H1 (cell line): ENCODE measurements around the gene TIAM2. TPM values are rescaled to one million over a fixed set of nuclear protein-coding genes. Genes with fewer than 3 reads are reported as not detected.

ENCODE experiments used
- CTCF ChIA-PET: fragments of 300-600 bp; sonication (Branson Sonifier 250); formaldehyde crosslinking; loops from one replicate; lab custom pipeline; 2021; ENCODE audit not compliant: partially characterized antibody; lab: Charles Lee
- POLR2A ChIA-PET: fragments of 300-600 bp; sonication (Branson Sonifier 250); formaldehyde crosslinking; loops from one replicate; lab custom pipeline; 2021; ENCODE audit warnings: inconsistent platforms; ENCODE audit not compliant: partially characterized antibody; lab: Charles Lee
- DNase-seq, 2 experiments: peaks; one replicate each; pipeline versions ENCODE4 v3.0.0 to v3.0.0-alpha.2; 2010 to 2022; ENCODE audit warnings: low spot score in 2 of 2, low read depth in 1 of 2, mixed read lengths in 1 of 2
- FAIRE-seq: peaks from 2 replicates; lab custom pipeline; 2011; peaks lifted over from hg19 to GRCh38; lab: Jason Lieb, UNC
- H2AFZ ChIP-seq: 2 replicates; pipeline ENCODE4 v1.8.1; 2012; ENCODE audit warnings: low read length, inconsistent platforms
- H2AK5ac ChIP-seq: 2 replicates; pipeline ENCODE4 v1.6.1; 2013; ENCODE audit warnings: low read depth, low read length
- H2BK120ac ChIP-seq: replicated peaks from 2 replicates; pipeline ENCODE3; 2013; ENCODE audit warnings: low read depth, low read length, inconsistent platforms
- H2BK12ac ChIP-seq: 2 replicates; pipeline ENCODE4 v1.6.1; 2013; ENCODE audit warnings: low read depth, low read length
- H2BK15ac ChIP-seq: 2 replicates; pipeline ENCODE4 v1.6.1; 2013; ENCODE audit warnings: low read length
- H2BK20ac ChIP-seq: 2 replicates; pipeline ENCODE4 v1.6.1; 2013; ENCODE audit warnings: low read length
- H2BK5ac ChIP-seq: 2 replicates; pipeline ENCODE4 v1.6.1; 2013; ENCODE audit warnings: low read depth, low read length
- H3K14ac ChIP-seq: 2 replicates; pipeline ENCODE4 v1.6.1; 2013; ENCODE audit warnings: inconsistent platforms; ENCODE audit not compliant: insufficient read length
- H3K18ac ChIP-seq: 2 replicates; pipeline ENCODE4 v1.6.1; 2013; ENCODE audit warnings: low read length; ENCODE audit errors: extremely low read depth
- H3K23ac ChIP-seq: 2 replicates; pipeline ENCODE4 v1.6.1; 2013; ENCODE audit warnings: inconsistent platforms; ENCODE audit not compliant: insufficient read length
- H3K23me2 ChIP-seq: 2 replicates; pipeline ENCODE4 v1.6.1; 2013; ENCODE audit warnings: low read depth, low read length
- H3K27ac ChIP-seq: 2 replicates; pipeline ENCODE4 v1.6.1; 2011; ENCODE audit warnings: low read depth, low read length, inconsistent platforms
- H3K27me3 ChIP-seq, 4 experiments: replicated peaks in 1 of 4; 1 replicate in 1 of 4; 2 replicates in 3 of 4; pipeline versions ENCODE4 v1.6.1 to v1.8.1; 2011 to 2013; ENCODE audit warnings: low read length in 3 of 4, mild to moderate bottlenecking in 3 of 4, inconsistent platforms in 2 of 4, mixed read lengths in 2 of 4, moderate library complexity in 1 of 4; ENCODE audit not compliant: control insufficient read depth in 3 of 4, insufficient read depth in 3 of 4; ENCODE audit errors: extremely low read depth in 1 of 4
- H3K36me3 ChIP-seq, 4 experiments: 2 replicates each; pipeline versions ENCODE4 v1.6.1 to v1.8.1; 2011 to 2013; ENCODE audit warnings: mild to moderate bottlenecking in 4 of 4, low read length in 3 of 4, moderate library complexity in 2 of 4, control low read depth in 1 of 4, inconsistent platforms in 1 of 4; ENCODE audit not compliant: insufficient read depth in 4 of 4, control insufficient read depth in 2 of 4
- H3K4ac ChIP-seq: replicated peaks from 2 replicates; pipeline ENCODE3; 2013; ENCODE audit warnings: low read length, low read depth, mixed read lengths, inconsistent platforms; ENCODE audit not compliant: insufficient read length
- H3K4me1 ChIP-seq, 4 experiments: replicated peaks in 1 of 4; 1 replicate in 1 of 4; 2 replicates in 3 of 4; pipeline versions ENCODE4 v1.6.1 to v1.8.1; 2011 to 2013; ENCODE audit warnings: low read length in 3 of 4, inconsistent platforms in 2 of 4, mixed read lengths in 1 of 4; ENCODE audit not compliant: insufficient read depth in 4 of 4, control insufficient read depth in 3 of 4
- H3K4me2 ChIP-seq, 2 experiments: 2 replicates each; pipeline versions ENCODE4 v1.6.1 to v1.8.1; 2011 to 2013; ENCODE audit warnings: low read depth in 2 of 2, low read length in 2 of 2, control low read depth in 1 of 2, inconsistent platforms in 1 of 2, mild to moderate bottlenecking in 1 of 2; ENCODE audit not compliant: insufficient read depth in 1 of 2
- H3K4me3 ChIP-seq, 4 experiments: fragments of 200-600, 300-600 bp in 1 of 4; sonication (generic), shearing (Covaris generic), sonication (Bioruptor Twin) in 1 of 4; 2 replicates each; pipeline versions ENCODE4 v1.5.1 to v1.8.1; 2011 to 2016; ENCODE audit warnings: low read length in 4 of 4, low read depth in 3 of 4, control low read depth in 2 of 4, inconsistent platforms in 2 of 4, mild to moderate bottlenecking in 2 of 4, mixed read lengths in 1 of 4, moderate library complexity in 1 of 4; ENCODE audit not compliant: insufficient read depth in 2 of 4; ENCODE audit errors: extremely low read depth in 1 of 4
- H3K56ac ChIP-seq: replicated peaks from 2 replicates; pipeline ENCODE3; 2013; ENCODE audit warnings: low read depth, mild to moderate bottlenecking, mixed read lengths, low read length, inconsistent platforms; ENCODE audit not compliant: insufficient read length
- H3K79me1 ChIP-seq: 2 replicates; pipeline ENCODE4 v1.6.1; 2013; ENCODE audit warnings: low read depth, low read length, control low read depth
- H3K79me2 ChIP-seq, 2 experiments: 2 replicates each; pipeline versions ENCODE4 v1.6.1 to v1.8.1; 2012 to 2013; ENCODE audit warnings: low read length in 2 of 2, mild to moderate bottlenecking in 2 of 2, inconsistent platforms in 1 of 2; ENCODE audit not compliant: insufficient read depth in 2 of 2, control insufficient read depth in 1 of 2
- H3K9ac ChIP-seq, 4 experiments: replicated peaks in 1 of 4; 1 replicate in 1 of 4; 2 replicates in 3 of 4; pipeline versions ENCODE4 v1.6.1 to v1.8.1; 2011 to 2013; ENCODE audit warnings: low read depth in 3 of 4, low read length in 3 of 4, control low read depth in 2 of 4, mild to moderate bottlenecking in 2 of 4, moderate library complexity in 2 of 4, inconsistent platforms in 1 of 4; ENCODE audit errors: extremely low read depth in 1 of 4
- H3K9me3 ChIP-seq, 2 experiments: 2 replicates each; pipeline versions ENCODE4 v1.6.1 to v1.8.1; 2012 to 2013; ENCODE audit warnings: mild to moderate bottlenecking in 2 of 2, moderate library complexity in 2 of 2, control low read depth in 1 of 2, inconsistent platforms in 1 of 2, low read depth in 1 of 2, low read length in 1 of 2, mixed read lengths in 1 of 2; ENCODE audit not compliant: insufficient read depth in 2 of 2
- H4K20me1 ChIP-seq, 2 experiments: replicated peaks in 1 of 2; 2 replicates each; pipeline versions ENCODE3 to v1.8.1; 2011 to 2013; ENCODE audit warnings: inconsistent platforms in 2 of 2, low read length in 2 of 2, mild to moderate bottlenecking in 1 of 2; ENCODE audit not compliant: insufficient read depth in 2 of 2, control insufficient read depth in 1 of 2
- H4K5ac ChIP-seq: 2 replicates; pipeline ENCODE4 v1.6.1; 2013; ENCODE audit warnings: low read length, low read depth, mixed read lengths, inconsistent platforms; ENCODE audit not compliant: insufficient read length
- H4K8ac ChIP-seq: 2 replicates; pipeline ENCODE4 v1.8.0; 2013; ENCODE audit warnings: mild to moderate bottlenecking, moderate library complexity, low read length, inconsistent platforms; ENCODE audit not compliant: insufficient read depth; ENCODE audit errors: extremely low read depth
- H4K91ac ChIP-seq: replicated peaks from 2 replicates; pipeline ENCODE3; 2013; ENCODE audit warnings: low read length, mixed read lengths, inconsistent platforms; ENCODE audit not compliant: insufficient read length
- CBX8 ChIP-seq: fragments of 300-800, 300-1000 bp; sonication (generic); IDR thresholded peaks from 2 replicates; pipeline ENCODE4 v1.7.1; 2016; ENCODE audit warnings: low read depth, low read length, borderline replicate concordance
- CEBPB ChIP-seq: IDR thresholded peaks from 2 replicates; pipeline ENCODE4 v1.6.1; 2012; ENCODE audit warnings: low read depth, low read length
- CTBP2 ChIP-seq: IDR thresholded peaks from 2 replicates; pipeline ENCODE4 v1.7.0; 2011; ENCODE audit warnings: borderline replicate concordance, mild to moderate bottlenecking, moderate library complexity, mixed read lengths, low read length; ENCODE audit not compliant: insufficient read depth, insufficient read length
- EP300 ChIP-seq, 2 experiments: IDR thresholded peaks; 1 replicate in 1 of 2; 2 replicates in 1 of 2; pipeline ENCODE4 v1.6.1; 2011 to 2012; ENCODE audit warnings: low read depth in 2 of 2, low read length in 2 of 2, mild to moderate bottlenecking in 2 of 2, borderline replicate concordance in 1 of 2, inconsistent platforms in 1 of 2, moderate library complexity in 1 of 2
- SIX5 ChIP-seq: IDR thresholded peaks from 2 replicates; pipeline ENCODE4 v1.6.1; 2011; ENCODE audit warnings: mild to moderate bottlenecking, low read depth, low read length
- TAF7 ChIP-seq: optimal IDR thresholded peaks from 2 replicates; pipeline ENCODE3; 2011; ENCODE audit warnings: low read depth, mild to moderate bottlenecking, inconsistent platforms, low read length, moderate library complexity, borderline replicate concordance
- WGBS, 2 experiments: shearing (Covaris generic) in 1 of 2; methylation state at CpG; one replicate each; pipeline versions ENCODE4 v1.1.6 to v1.1.7; 2013 to 2015; ENCODE audit warnings: low lambda C conversion rate in 2 of 2, mixed read lengths in 2 of 2, inconsistent platforms in 1 of 2, low coverage in 1 of 2, missing lambda C conversion rate in 1 of 2; ENCODE audit not compliant: insufficient replicate concordance in 2 of 2, insufficient coverage in 1 of 2, insufficient read length in 1 of 2; ENCODE audit errors: extremely low coverage in 1 of 2, missing lambda C conversion rate in 1 of 2; 5-methylcytosine and 5-hydroxymethylcytosine counted together
- polyA plus RNA-seq, 7 experiments: library from polyadenylated mRNA; depleted of rRNA in 3 of 7; stranded (reverse) in 5 of 7; unstranded in 2 of 7; fragments of >200 nt in 5 of 7; fragments of 200-250 nt in 2 of 7; gene quantifications; 1 replicate in 5 of 7; 2 replicates in 1 of 7; 4 replicates in 1 of 7; pipeline versions ENCODE4 v1.2.1 to v1.2.3, GENCODE V29; 2011 to 2013; ENCODE audit warnings: missing spikeins in 2 of 7, mixed read lengths in 2 of 7
- total RNA-seq: library from RNA; stranded (reverse); fragmentation: NEBNext Ultra II Directional; extraction: Animal tissue kit (Norgen Biotek cat#: 25700); gene quantifications from 2 replicates; pipeline ENCODE4 v1.2.1, GENCODE V29; 2021

TIAM2 gene
- total and polyA plus RNA-seq, 2 of the 8 experiments (the other 6 are each of a cell fraction or from before 2014, with no cell fraction given), result 7.4 to 23.9 TPM

DNA sequence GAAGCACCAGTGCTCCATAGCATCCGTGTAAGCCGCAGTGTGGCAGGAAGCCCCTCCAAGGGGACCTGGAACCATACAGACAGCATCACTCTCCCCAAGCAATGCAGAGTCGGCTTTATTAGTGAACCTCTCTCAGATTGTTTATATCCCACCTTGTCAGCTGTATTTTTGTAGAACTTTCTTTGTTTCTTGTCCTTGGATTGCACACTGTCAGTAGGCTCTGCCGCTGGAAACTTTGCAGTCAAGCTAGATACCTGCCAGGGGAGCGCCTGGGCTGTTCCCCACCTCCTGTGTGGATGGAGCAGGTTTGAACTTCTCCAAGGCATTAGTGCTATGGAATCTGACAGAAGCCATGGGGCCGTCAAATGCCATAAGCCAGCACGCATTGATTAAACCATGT lies 250.1 kb downstream of the TIAM2 start:
- Histone ChIP-seq H2BK5ac (no peak overlapping the region), H3K9me3 (no peaks in the 10 kb centered on the region; a peak in 1 of 4 replicates), H4K20me1 (no peaks in the 10 kb centered on the region), H3K4me3 (no peak overlapping the region), H3K23me2 (no peaks in the 10 kb centered on the region), H2BK15ac (no peak overlapping the region), H3K27ac (no peak overlapping the region), H3K4ac (no peak overlapping the region), H3K18ac (no peak overlapping the region), H3K27me3 (no peaks in the 10 kb centered on the region), H3K9ac (no peak overlapping the region), H4K91ac (no peak overlapping the region), H2BK120ac (no peak overlapping the region), H2AFZ (no peak overlapping the region), H4K5ac (no peak overlapping the region), H2BK20ac (no peak overlapping the region), H3K4me1 (0 out of 7 replicates have a peak, but pooled peaks cover 0 to 3% (median 0%) of the 10 kb centered on the region in 4 experiments)
- DNase-seq (no peak), FAIRE-seq (no peak)
- CTCF ChIA-PET, result interaction anchor here (0.9 to 8.9 kb wide), 5 partner anchors 10 to 317 kb away, joined by 3 to 98 read pairs (median 48); no protein-coding TSS in a partner anchor
- POLR2A ChIA-PET, result interaction anchor here (1.6 kb wide), 1 partner anchor 10 kb away, joined by 6 read pairs; no protein-coding TSS in a partner anchor
- no peak for TF ChIP-seq CBX8
- TF ChIP-seq EP300 (IDR thresholded peaks at IDR 0.05; ENCODE audit: borderline replicate concordance in 1 of 2, low read depth in 2 of 2, low read length in 2 of 2), result no peak
- TF ChIP-seq TAF7, result no peak
- no peak for TF ChIP-seq CEBPB
- no peak for TF ChIP-seq SIX5
- TF ChIP-seq CTBP2, result no peak
- TF ChIP-seq, all 59 proteins: peak for 0
- H3K56ac ChIP-seq, result no peak overlapping the region
- no peak overlapping the region for H3K23ac ChIP-seq
- 94% methylated on average over 7 of the region's 7 CpGs; no CpG with 5 or more reads in 1 of the 2 experiments for WGBS, 2 experiments
- no peak overlapping the region for H3K14ac ChIP-seq
- H4K8ac ChIP-seq, result no peak overlapping the region
- no peak overlapping the region for H2BK12ac ChIP-seq
- no peak overlapping the region for H3K4me2 ChIP-seq
- H3K79me1 ChIP-seq, result no peaks in the 10 kb centered on the region
- H3K79me2 ChIP-seq, result no peaks in the 10 kb centered on the region
- H3K36me3 ChIP-seq, result peaks cover 2 to 41% (median 11%) of the 10 kb centered on the region in 4 experiments; a peak in 5 of 8 replicates
- H2AK5ac ChIP-seq, result no peak overlapping the region
